Epithelial cell of proximal tubule (primary cell): Measurements from ENCODE around the gene CCR9. TPM values are rescaled to one million over a fixed set of nuclear protein-coding genes. Genes with fewer than 3 reads are reported as not detected.

Experiments
- DNase-seq: peaks from one replicate; pipeline ENCODE4 v3.0.0-alpha.2; 2011; ENCODE audit warnings: low read depth
- H3K4me3 ChIP-seq: 2 replicates; pipeline ENCODE4 v1.5.1; 2011; ENCODE audit warnings: low read depth, mild to moderate bottlenecking, low read length
- total RNA-seq: library from RNA; depleted of rRNA; stranded (reverse); fragments of >200 nt; gene quantifications from 2 replicates; pipeline ENCODE4 v1.2.3, GENCODE V29; 2015
- TF ChIP-seq, protein P1 (sequence below): conservative IDR thresholded peaks from 2 replicates; pipeline ENCODE4 v1.5.1; 2012; ENCODE audit warnings: low read depth, mild to moderate bottlenecking, low read length

Gene CCR9
- total RNA-seq, 1 donor from 2014 or later: 0.17 TPM

DNA sequence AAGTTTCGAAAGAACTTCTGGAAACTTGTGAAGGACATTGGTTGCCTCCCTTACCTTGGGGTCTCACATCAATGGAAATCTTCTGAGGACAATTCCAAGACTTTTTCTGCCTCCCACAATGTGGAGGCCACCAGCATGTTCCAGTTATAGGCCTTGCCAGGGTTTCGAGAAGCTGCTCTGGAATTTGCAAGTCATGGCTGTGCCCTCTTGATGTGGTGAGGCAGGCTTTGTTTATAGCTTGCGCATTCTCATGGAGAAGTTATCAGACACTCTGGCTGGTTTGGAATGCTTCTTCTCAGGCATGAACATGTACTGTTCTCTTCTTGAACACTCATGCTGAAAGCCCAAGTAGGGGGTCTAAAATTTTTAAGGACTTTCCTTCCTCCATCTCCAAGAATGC lies 61.0 kb downstream of the CCR9 start:
- no peak overlapping the region for H3K4me3 ChIP-seq
- no peak for DNase-seq
- TF ChIP-seq, protein P1, sequence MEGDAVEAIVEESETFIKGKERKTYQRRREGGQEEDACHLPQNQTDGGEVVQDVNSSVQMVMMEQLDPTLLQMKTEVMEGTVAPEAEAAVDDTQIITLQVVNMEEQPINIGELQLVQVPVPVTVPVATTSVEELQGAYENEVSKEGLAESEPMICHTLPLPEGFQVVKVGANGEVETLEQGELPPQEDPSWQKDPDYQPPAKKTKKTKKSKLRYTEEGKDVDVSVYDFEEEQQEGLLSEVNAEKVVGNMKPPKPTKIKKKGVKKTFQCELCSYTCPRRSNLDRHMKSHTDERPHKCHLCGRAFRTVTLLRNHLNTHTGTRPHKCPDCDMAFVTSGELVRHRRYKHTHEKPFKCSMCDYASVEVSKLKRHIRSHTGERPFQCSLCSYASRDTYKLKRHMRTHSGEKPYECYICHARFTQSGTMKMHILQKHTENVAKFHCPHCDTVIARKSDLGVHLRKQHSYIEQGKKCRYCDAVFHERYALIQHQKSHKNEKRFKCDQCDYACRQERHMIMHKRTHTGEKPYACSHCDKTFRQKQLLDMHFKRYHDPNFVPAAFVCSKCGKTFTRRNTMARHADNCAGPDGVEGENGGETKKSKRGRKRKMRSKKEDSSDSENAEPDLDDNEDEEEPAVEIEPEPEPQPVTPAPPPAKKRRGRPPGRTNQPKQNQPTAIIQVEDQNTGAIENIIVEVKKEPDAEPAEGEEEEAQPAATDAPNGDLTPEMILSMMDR: no peak

DNA sequence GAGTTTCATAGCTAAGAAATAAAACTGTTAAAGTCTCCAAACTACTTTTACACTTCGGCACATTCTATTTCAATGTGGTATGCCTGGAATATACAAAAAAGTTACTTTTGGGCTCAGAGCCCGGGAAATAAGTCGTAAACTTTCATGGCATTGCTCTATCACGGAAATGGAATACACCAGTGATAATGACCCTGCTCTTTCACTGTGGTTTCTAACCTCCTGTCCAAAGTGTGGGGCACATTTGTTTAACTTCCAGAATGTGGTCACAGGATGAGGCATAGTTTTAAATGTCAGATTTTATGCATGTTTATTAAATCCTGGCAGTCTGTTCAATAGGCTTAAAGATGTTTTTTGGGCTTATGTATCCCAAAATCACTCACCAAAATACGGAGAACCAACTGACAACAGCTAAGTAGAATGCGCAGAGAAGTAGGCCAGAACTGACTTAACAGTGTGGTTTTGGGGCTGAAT lies 62.0 kb downstream of the CCR9 start:
- TF ChIP-seq, protein P1: no peak
- no peak overlapping the region for H3K4me3 ChIP-seq
- DNase-seq: no peak

DNA sequence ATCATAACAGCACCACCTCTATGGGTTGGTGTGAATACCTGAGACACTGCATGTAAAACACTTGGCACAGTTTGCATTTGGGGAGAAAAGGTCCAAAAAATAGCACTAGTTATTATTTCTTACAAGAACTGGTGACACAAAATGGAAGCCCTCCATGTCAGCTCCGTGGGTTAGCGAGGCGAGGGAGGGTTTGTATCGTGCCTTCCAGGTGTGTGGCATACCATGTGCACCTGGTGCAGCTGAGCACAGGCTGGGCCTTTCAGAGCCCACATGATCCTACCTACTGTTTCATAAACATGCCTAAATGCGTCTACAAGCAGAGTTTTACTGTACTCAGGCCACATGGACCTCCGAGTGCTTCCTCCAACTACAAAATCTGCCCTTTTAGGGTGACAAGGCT lies 62.5 kb downstream of the CCR9 start:
- H3K4me3 ChIP-seq: no peak overlapping the region
- no peak for DNase-seq
- TF ChIP-seq, protein P1: no peak

DNA sequence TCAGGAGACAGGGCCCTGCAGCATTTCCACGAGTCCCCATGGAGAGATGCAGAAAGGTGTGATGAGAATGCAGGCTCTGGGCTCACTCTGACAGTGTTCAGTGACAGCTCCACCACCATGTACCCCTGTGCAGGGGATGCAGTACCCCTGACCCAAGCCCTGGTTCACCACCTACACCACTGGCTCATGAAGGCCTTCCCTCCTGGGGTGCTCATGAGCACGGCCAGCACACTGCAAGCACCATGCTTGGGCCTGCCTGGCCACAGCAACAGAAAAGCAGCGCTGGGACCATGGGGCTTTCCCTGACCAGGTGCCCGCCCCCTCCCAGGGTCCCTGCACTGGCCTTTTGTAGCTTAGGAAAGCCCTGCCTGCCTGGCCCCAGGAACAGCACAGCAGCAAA lies 63.1 kb downstream of the CCR9 start:
- TF ChIP-seq, protein P1: no peak
- H3K4me3 ChIP-seq: no peak overlapping the region
- DNase-seq: no peak

DNA sequence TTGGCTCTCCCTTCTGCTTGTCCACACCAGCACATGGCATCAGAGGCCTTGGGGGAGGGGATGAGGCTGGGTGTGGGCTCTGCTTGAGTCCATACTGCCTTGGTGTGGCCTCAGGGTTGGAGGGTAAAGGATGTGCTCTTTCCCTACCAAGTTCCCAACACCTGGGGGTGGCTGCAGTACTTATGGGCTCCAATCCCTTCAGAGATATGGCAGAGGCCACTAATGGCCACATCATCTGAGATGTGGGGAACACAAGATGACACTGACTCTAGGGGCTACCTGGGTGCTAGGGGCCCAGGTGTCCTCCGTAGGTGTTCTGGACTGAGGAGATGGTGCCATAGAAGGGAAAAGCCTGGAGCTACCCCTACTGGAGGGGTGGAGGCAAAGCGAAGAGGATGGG lies 63.8 kb downstream of the CCR9 start:
- no peak for DNase-seq
- no peak overlapping the region for H3K4me3 ChIP-seq
- TF ChIP-seq, protein P1: no peak

DNA sequence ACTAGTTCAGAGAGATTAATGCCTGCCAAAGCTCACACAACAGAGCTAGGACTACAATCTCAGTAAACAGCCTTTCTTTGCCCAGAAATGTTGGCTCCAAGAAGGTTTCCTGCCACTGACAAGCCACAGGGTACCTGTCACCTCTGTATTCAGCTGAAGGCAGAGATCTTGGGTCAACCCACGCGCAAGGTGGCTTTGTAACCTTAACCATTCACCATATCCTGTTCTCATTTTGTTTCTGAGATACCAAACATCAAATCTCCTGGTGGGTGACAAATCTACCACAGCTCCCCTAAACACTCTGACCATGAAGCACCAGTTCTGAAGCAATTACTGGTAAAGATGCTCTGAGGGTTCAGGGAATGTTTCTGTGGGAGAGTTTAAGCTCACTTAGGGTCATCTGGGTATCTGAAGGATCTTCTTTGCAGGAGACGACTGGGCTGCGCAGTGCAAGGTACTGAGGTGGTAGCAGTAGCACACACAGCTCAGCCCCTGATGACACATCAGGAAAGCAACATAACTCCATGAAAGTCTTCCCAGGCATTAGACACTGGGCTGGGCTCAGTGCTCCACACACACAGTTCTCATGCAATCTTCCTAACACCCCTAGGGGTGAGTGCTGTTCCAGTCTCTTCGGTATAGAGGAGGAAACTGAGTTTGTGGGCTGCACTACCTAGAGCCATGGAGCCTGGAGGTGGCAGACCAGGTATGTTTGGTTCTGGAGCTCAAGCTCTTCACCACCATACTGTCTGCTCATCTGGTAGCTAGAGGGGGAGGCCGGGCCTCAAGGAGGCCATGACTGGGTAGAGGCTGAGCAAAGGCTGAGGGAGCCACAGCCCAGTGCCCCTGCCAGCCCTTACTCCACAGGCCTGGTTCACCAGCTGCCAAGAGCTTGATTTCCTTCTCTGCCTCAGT lies 64.6 kb downstream of the CCR9 start:
- DNase-seq: no peak
- H3K4me3 ChIP-seq: no peak overlapping the region
- TF ChIP-seq, protein P1: no peak

DNA sequence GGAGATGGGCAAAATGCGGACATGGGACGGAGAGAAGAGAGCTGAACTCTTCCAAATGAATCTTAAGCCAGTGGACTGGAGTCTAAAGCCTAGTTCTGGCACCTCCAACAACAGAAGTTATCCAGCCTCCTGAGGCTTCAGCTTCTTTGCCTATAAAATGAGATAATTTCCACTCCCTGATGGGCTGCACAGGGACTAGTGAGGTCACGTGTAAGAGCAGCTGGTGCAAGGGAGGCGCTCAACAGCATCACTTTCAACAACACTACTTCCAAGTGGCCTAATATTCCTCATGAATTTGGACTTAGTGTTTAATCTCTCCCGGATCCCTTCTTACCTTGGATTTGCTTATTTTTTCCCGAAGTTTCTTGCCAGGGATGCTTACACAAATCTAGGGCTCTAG lies 65.6 kb downstream of the CCR9 start:
- no peak overlapping the region for H3K4me3 ChIP-seq
- DNase-seq: no peak
- TF ChIP-seq, protein P1: no peak
